ENCODE data around the gene NAP1L4. TPM values are rescaled to one million over a fixed set of nuclear protein-coding genes. Genes with fewer than 3 reads are reported as not detected.

Gene NAP1L4
- total RNA-seq, 4 donors from 2014 or later = 90.0 to 148 (median 125) TPM

DNA sequence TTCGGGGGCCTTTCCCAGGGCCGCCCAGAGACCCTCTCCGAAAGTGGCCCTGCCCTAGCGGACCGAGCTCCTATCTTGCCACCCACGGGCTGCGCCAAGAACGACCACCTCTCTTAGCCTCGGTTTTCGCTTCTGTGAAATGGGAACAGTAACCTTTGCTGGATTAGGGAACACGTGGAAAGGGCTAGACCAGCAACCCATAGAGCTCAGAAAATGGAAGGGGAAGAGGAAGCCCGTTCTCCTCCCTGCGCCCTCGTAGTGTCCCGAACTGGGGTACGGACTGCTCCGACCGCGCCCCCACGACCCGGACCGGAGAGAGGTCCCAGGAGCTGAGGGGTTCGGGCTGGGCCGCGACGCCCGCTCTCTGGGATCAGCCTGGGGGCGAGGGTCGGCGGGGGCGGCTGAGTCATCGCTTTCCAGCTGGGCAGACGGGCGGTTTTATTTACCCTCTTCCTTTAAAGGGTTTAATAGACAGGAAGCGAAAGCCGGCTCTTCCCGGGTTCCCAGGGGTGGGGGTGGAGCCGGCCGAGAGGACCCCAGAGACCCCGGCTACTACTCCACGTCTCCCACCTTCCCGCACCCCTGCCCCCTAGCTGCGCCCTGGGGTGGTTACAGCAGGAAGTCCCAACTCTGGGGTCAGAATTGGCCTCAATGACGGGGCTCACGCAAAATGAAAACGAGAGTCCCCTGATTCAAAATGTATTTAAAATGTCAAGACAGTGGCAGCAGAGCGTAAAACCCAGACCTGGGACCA lies 62.0 kb downstream of the NAP1L4 start:
- H3K4me3 ChIP-seq = peak overlapping the region; percentile 53 to 69 (median 54)
- no peaks in the 10 kb centered on the region for H3K36me3 ChIP-seq
- WGBS = 9% methylated on average over 35 of the region's 47 CpGs
- intact Hi-C loops (cut with DNase I) = no loop called here
- no peaks in the 10 kb centered on the region for H3K9me3 ChIP-seq
- DNase-seq (ENCODE audit: extremely low spot score) = no peak
- peaks cover 0 to 52% (median 17%) of the 10 kb centered on the region in 4 donors for H3K27me3 ChIP-seq
- peak overlapping the region; percentile 20 to 53 (median 44) for H3K27ac ChIP-seq (replicated peaks in 1 of 4)
- peaks cover 25 to 36% (median 33%) of the 10 kb centered on the region in 4 donors for H3K4me1 ChIP-seq
- no peak for TF ChIP-seq EP300 (IDR thresholded peaks at IDR 0.05)
- TF ChIP-seq, protein P1, sequence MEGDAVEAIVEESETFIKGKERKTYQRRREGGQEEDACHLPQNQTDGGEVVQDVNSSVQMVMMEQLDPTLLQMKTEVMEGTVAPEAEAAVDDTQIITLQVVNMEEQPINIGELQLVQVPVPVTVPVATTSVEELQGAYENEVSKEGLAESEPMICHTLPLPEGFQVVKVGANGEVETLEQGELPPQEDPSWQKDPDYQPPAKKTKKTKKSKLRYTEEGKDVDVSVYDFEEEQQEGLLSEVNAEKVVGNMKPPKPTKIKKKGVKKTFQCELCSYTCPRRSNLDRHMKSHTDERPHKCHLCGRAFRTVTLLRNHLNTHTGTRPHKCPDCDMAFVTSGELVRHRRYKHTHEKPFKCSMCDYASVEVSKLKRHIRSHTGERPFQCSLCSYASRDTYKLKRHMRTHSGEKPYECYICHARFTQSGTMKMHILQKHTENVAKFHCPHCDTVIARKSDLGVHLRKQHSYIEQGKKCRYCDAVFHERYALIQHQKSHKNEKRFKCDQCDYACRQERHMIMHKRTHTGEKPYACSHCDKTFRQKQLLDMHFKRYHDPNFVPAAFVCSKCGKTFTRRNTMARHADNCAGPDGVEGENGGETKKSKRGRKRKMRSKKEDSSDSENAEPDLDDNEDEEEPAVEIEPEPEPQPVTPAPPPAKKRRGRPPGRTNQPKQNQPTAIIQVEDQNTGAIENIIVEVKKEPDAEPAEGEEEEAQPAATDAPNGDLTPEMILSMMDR (IDR thresholded peaks at IDR 0.05) = peak in 1 of 3 experiments; percentile 48

DNA sequence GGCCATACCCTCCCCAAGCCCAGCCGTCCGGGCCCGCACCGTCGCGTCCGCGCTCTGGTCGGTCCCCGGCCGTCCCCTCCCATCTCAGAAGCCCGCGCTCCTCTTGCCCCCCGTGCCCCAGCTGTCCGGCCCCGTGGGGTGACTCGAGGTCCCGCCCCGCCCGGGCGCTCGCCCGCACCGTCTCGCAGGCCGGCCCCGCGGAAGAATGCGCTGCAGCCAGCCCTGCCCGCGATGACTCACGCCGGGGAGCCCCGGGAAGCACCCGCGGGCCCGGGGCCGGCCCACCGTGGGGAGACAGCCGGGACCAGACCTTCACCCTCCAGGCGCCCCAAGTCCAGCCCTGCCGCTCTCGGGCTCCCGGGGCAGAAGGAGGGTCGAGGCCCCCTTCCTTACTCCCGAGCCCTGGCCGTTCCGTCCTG lies 62.6 kb downstream of the NAP1L4 start:
- peak overlapping the region; percentile 53 to 69 (median 54) for H3K4me3 ChIP-seq
- WGBS = 11% methylated on average over 6 of the region's 48 CpGs
- H3K27ac ChIP-seq (replicated peaks in 1 of 4) = peak overlapping the region; percentile 20 to 53 (median 44)
- peaks cover 25 to 36% (median 33%) of the 10 kb centered on the region in 4 donors for H3K4me1 ChIP-seq
- peaks cover 0 to 56% (median 17%) of the 10 kb centered on the region in 4 donors for H3K27me3 ChIP-seq
- DNase-seq (ENCODE audit: extremely low spot score) = no peak
- no peaks in the 10 kb centered on the region for H3K36me3 ChIP-seq
- TF ChIP-seq, protein P1 (IDR thresholded peaks at IDR 0.05) = no peak
- TF ChIP-seq EP300 (IDR thresholded peaks at IDR 0.05) (no peak), POLR2AphosphoS5 (IDR thresholded peaks at IDR 0.05) (no peak), POLR2A (IDR thresholded peaks at IDR 0.05; ENCODE audit: low read depth) (no peak)
- no peaks in the 10 kb centered on the region for H3K9me3 ChIP-seq
- intact Hi-C loops (cut with DNase I) = no loop called here

- H3K9me3 ChIP-seq = no peaks in the 10 kb centered on the region
- H3K27me3 ChIP-seq = peaks cover 0 to 62% (median 17%) of the 10 kb centered on the region in 4 donors
- WGBS = 1% methylated on average over 36 of the region's 113 CpGs
- intact Hi-C loops (cut with DNase I) = no loop called here
- TF ChIP-seq POLR2AphosphoS5 (IDR thresholded peaks at IDR 0.05) (peak; percentile 29 to 76), POLR2A (IDR thresholded peaks at IDR 0.05; ENCODE audit: low read depth) (no peak)
- TF ChIP-seq, protein P1 (IDR thresholded peaks at IDR 0.05) = peak in 1 of 3 experiments; percentile 7
- H3K4me1 ChIP-seq = peaks cover 25 to 36% (median 33%) of the 10 kb centered on the region in 4 donors
- no peak for DNase-seq (ENCODE audit: extremely low spot score)
- H3K36me3 ChIP-seq = no peaks in the 10 kb centered on the region
- peak within 1 kb of the TSS; percentile 20 to 53 (median 44) for H3K27ac ChIP-seq (replicated peaks in 1 of 4)
- peak within 1 kb of the TSS; percentile 53 to 69 (median 54) for H3K4me3 ChIP-seq
These were observed 63.3 kb downstream of the NAP1L4 start, which contains the start of gene PHLDA2 for GRCh38 chr11:2928605-2929530. Gene PHLDA2 (minus strand): TSS chr11:2929420. CDS start chr11:2929364, 56 bp downstream.

DNA sequence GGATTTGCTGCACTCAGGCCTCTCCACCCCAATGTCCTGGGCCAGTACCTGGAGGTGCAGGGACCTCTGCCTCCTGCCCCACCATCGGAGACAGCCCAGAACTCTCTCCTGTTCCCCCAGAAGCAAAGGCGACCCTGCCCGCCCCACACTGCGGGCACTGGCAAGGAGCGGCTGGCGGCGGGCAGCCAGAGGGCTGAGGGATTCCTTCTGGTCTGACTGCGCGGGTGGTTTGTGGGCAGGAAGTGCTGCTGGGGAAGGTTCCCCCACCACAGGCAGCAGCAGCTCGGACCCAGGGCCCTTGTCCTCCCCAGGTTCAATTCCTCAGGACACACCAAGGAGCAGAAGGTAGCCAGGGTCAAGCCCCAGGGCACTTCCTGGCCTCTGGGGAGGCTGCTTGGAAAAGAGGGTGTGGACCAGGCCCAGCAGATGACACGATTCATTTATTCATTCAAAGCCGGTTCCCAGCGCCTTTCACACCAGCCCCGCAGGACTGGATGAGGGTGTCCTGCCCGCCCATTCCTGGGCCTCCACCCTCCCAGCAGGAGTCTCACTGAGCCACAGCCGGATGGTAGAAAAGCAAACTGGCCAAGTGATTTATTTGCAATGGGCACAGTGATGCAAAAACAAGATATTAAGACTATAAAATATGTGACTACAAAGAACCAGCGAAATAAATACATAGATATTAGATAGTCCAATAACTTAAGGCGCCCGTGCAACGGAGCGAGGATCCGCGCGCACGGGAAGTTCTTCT lies 64.1 kb downstream of the NAP1L4 start:
- 35% methylated on average over 18 of the region's 25 CpGs for WGBS
- Histone ChIP-seq H3K27me3 (peaks cover 0 to 63% (median 17%) of the 10 kb centered on the region in 4 donors), H3K9me3 (no peaks in the 10 kb centered on the region), H3K36me3 (no peaks in the 10 kb centered on the region), H3K4me3 (peak overlapping the region; percentile 53 to 69 (median 54)), H3K4me1 (peaks cover 25 to 36% (median 33%) of the 10 kb centered on the region in 4 donors), H3K27ac (replicated peaks in 1 of 4) (no peak overlapping the region)
- intact Hi-C loops (cut with DNase I) = no loop called here
- TF ChIP-seq, protein P1 (IDR thresholded peaks at IDR 0.05) = no peak
- no peak for TF ChIP-seq POLR2A (IDR thresholded peaks at IDR 0.05; ENCODE audit: low read depth)
- no peak for TF ChIP-seq POLR2AphosphoS5 (IDR thresholded peaks at IDR 0.05)
- no peak for DNase-seq (ENCODE audit: extremely low spot score)
